ENCODE data around the gene PPM1F. TPM values are rescaled to one million over a fixed set of nuclear protein-coding genes. Genes with fewer than 3 reads are reported as not detected.

PPM1F gene
- total RNA-seq, 1 donor from 2014 or later: 76.0 TPM

- no peak for DNase-seq (ENCODE audit: low spot score in 2 of 2)
- H3K4me3 ChIP-seq: no peak overlapping the region
- H3K27me3 ChIP-seq: no peaks in the 10 kb centered on the region
- no peaks in the 10 kb centered on the region for H3K9me3 ChIP-seq
- H3K27ac ChIP-seq: peak overlapping the region; percentile 94 to 99
- intact Hi-C loops (cut with DNase I): loop anchor here (2.0 to 10.0 kb wide), 2 partner anchors 13 to 165 kb away; partner anchors contain the start of gene PPM1F
- H3K4me1 ChIP-seq: peaks cover 13 to 41% of the 10 kb centered on the region in 2 donors
- peaks cover 0 to 3% of the 10 kb centered on the region in 2 donors for H3K36me3 ChIP-seq
- TF ChIP-seq CTCF (IDR thresholded peaks at IDR 0.05): no peak
These were observed 13.2 kb downstream of the PPM1F start for GRCh38 chr22:21939461-21939913.

DNA sequence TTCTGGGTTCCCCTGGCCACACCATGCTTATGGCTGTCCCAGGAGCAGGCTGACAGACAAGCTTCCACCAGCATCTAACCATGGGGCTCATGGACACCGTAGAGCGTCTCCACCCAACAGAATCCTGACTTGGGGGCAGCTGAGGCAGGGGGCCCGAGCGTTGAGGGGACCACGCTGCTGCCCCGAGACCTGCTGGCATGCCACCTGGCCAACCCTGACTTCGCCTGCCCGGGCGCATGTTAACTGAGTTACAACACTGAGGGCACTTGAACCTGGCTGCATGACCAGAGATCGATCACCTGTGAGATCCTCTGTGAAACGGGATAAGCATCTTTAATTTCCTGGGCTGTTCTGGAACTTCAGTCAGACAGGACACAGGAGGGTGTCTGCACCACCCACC, 13.7 kb downstream of the PPM1F start:
- DNase-seq (ENCODE audit: low spot score in 2 of 2): no peak
- no peaks in the 10 kb centered on the region for H3K36me3 ChIP-seq
- intact Hi-C loops (cut with DNase I): loop anchor here (1.0 to 10.0 kb wide), 5 partner anchors 14 to 226 kb away; partner anchors contain the start of genes PPM1F and YPEL1
- no peak for TF ChIP-seq CTCF (IDR thresholded peaks at IDR 0.05)
- H3K4me1 ChIP-seq: peaks cover 13 to 41% of the 10 kb centered on the region in 2 donors
- no peaks in the 10 kb centered on the region for H3K9me3 ChIP-seq
- peak overlapping the region; percentile 54 to 76 for H3K4me3 ChIP-seq
- peak overlapping the region; percentile 94 to 99 for H3K27ac ChIP-seq
- no peaks in the 10 kb centered on the region for H3K27me3 ChIP-seq

- Histone ChIP-seq H3K9me3 (no peaks in the 10 kb centered on the region), H3K27ac (peak overlapping the region; percentile 94 to 99), H3K4me3 (peak overlapping the region; percentile 54 to 76), H3K36me3 (peaks cover 2 to 5% of the 10 kb centered on the region in 2 donors), H3K4me1 (peaks cover 13 to 37% of the 10 kb centered on the region in 2 donors), H3K27me3 (no peaks in the 10 kb centered on the region)
- intact Hi-C loops (cut with DNase I): loop anchor here (1.0 to 10.0 kb wide), 5 partner anchors 15 to 225 kb away; partner anchors contain the start of genes PPM1F and YPEL1
- DNase-seq (ENCODE audit: low spot score in 2 of 2): peak; percentile 68 to 96
- TF ChIP-seq CTCF (IDR thresholded peaks at IDR 0.05): peak; percentile 97 to 99 (median 99)
These were observed 14.4 kb downstream of the PPM1F start for GRCh38 chr22:21938071-21938822.

- intact Hi-C loops (cut with DNase I): loop anchor here (1.0 to 10.0 kb wide), 5 partner anchors 15 to 224 kb away; partner anchors contain the start of genes PPM1F and YPEL1
- peaks cover 7 to 10% of the 10 kb centered on the region in 2 donors for H3K36me3 ChIP-seq
- H3K27me3 ChIP-seq: no peaks in the 10 kb centered on the region
- DNase-seq (ENCODE audit: low spot score in 2 of 2): no peak
- no peak for TF ChIP-seq CTCF (IDR thresholded peaks at IDR 0.05)
- H3K4me1 ChIP-seq: peaks cover 13 to 33% of the 10 kb centered on the region in 2 donors
- peak overlapping the region; percentile 94 to 99 for H3K27ac ChIP-seq
- H3K4me3 ChIP-seq: peak overlapping the region; percentile 54 to 76
- H3K9me3 ChIP-seq: no peaks in the 10 kb centered on the region
These were observed 14.9 kb downstream of the PPM1F start for GRCh38 chr22:21937821-21938070.

- intact Hi-C loops (cut with DNase I): loop anchor here (10.0 kb wide), 1 partner anchor 162 kb away; no protein-coding TSS in a partner anchor
- peaks cover 13 to 28% of the 10 kb centered on the region in 2 donors for H3K4me1 ChIP-seq
These were observed 15.4 kb downstream of the PPM1F start for GRCh38 chr22:21937041-21937820.

More at GRCh38 chr22:21937041-21937820, 15.4 kb downstream of the PPM1F start:
- peak overlapping the region; percentile 94 to 99 for H3K27ac ChIP-seq
- H3K9me3 ChIP-seq: no peaks in the 10 kb centered on the region
- peak overlapping the region; percentile 54 to 76 for H3K4me3 ChIP-seq
- no peaks in the 10 kb centered on the region for H3K27me3 ChIP-seq
- TF ChIP-seq CTCF (IDR thresholded peaks at IDR 0.05): no peak
- DNase-seq (ENCODE audit: low spot score in 2 of 2): peak in 1 of 2 donors; percentile 81
- peaks cover 13 to 15% of the 10 kb centered on the region in 2 donors for H3K36me3 ChIP-seq

Measured in ascending aorta (tissue), 2 donors.